Body of pancreas (tissue), 4 donors: ENCODE data around the gene TLL2. TPM values are rescaled to one million over a fixed set of nuclear protein-coding genes. Genes with fewer than 3 reads are reported as not detected.

Experiments
- ATAC-seq: fragments of 150-250 bp; one replicate; pipeline ENCODE4 v1.9.1; 2016
- DNase-seq, 4 donors: peaks; one replicate each; pipeline ENCODE4 v3.0.0-alpha.2; 2019
- H3K27ac ChIP-seq, 4 donors: fragments of 200-600 bp; sonication (generic); 1 replicate in 3 of 4; 2 replicates in 1 of 4; pipeline versions ENCODE4 v1.5.1 to v1.6.1; 2016 to 2019; ENCODE audit warnings: mild to moderate bottlenecking in 1 of 4, mixed read lengths in 1 of 4, moderate library complexity in 1 of 4
- H3K27me3 ChIP-seq, 2 donors: fragments of 200-600 bp; sonication (generic); one replicate each; pipeline ENCODE4 v1.6.0; 2016; ENCODE audit warnings: mild to moderate bottlenecking in 1 of 2
- H3K36me3 ChIP-seq, 2 donors: fragments of 200-600 bp; sonication (generic); replicated peaks in 1 of 2; 2 replicates each; pipeline ENCODE4 v1.5.1; 2016; ENCODE audit warnings: low read depth in 2 of 2; ENCODE audit not compliant: insufficient read depth in 1 of 2
- H3K4me1 ChIP-seq: fragments of 200-600 bp; sonication (generic); one replicate; pipeline ENCODE4 v1.6.0; 2016
- H3K4me3 ChIP-seq, 2 donors: fragments of 200-600 bp; sonication (generic); 1 replicate in 1 of 2; 2 replicates in 1 of 2; pipeline ENCODE4 v1.5.1; 2016 to 2019
- H3K9me3 ChIP-seq, 3 donors: fragments of 200-600 bp; sonication (generic); 1 replicate in 2 of 3; 2 replicates in 1 of 3; pipeline ENCODE4 v1.5.1; 2016
- POLR2A ChIP-seq, 3 donors: fragments of 450-650 bp; IDR thresholded peaks; one replicate each; pipeline ENCODE4 v1.6.1; 2016; ENCODE audit warnings: antibody characterized with exemption in 3 of 3, mild to moderate bottlenecking in 2 of 3
- WGBS, 2 donors: methylation state at CpG; one replicate each; pipeline ENCODE4 v1.1.5; 2017; 5-methylcytosine and 5-hydroxymethylcytosine counted together
- intact Hi-C: fragments of 100-400 bp; cut with DNase I; formaldehyde crosslinking; loops from one replicate; pipeline ENCODE4 v1.15.1; 2023
- total RNA-seq, 2 donors: library from RNA; depleted of rRNA; stranded (reverse); fragments of >200 nt; gene quantifications; one replicate each; pipeline ENCODE4 v1.1.0, GENCODE V29; 2016
- TF ChIP-seq, protein P1 (sequence below), 7 experiments: fragments of 450-650 bp in 4 of 7; fragments of 200-600 bp in 3 of 7; sonication (generic) in 3 of 7; IDR thresholded peaks; one replicate each; pipeline ENCODE4 v1.5.1; 2016 to 2019; ENCODE audit warnings: antibody characterized with exemption in 7 of 7

Gene TLL2
- total RNA-seq, 2 donors from 2014 or later = not detected

DNA sequence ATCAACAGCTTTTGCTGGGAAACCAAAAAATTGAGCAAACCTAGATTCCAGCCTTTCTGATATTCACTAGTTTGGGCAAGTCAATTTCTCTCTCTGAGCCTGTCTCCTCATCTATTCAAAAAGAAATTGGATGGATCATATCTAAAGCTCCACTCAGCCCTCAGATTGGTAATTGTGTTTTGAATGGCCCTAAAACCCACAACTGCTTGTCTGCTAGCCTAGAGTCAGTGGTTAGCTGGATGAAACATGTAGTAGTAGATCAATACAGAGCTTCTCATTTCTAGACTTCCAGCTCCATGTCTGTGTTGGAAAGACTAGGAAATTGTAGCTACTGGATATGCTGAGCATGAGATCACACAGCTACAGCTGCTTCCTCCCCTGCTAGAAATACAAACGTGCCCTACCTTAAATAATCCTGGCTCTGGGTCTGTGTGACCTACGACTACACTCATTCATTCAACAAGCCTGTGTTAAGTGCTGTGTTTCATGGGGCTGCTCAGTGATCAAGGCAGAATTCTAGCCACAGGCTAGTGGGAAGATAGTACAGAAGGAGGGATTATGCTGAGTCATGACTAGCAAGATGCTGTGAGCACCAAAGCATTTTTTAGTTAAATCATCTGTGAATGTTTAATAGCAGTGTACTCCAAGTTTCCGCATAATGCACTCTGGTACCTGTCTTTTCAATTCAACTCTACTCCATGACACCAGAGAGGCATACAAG lies 193.8 kb downstream of the TLL2 start:
- H3K36me3 ChIP-seq = no peaks in the 10 kb centered on the region
- DNase-seq = no peak
- TF ChIP-seq, protein P1, sequence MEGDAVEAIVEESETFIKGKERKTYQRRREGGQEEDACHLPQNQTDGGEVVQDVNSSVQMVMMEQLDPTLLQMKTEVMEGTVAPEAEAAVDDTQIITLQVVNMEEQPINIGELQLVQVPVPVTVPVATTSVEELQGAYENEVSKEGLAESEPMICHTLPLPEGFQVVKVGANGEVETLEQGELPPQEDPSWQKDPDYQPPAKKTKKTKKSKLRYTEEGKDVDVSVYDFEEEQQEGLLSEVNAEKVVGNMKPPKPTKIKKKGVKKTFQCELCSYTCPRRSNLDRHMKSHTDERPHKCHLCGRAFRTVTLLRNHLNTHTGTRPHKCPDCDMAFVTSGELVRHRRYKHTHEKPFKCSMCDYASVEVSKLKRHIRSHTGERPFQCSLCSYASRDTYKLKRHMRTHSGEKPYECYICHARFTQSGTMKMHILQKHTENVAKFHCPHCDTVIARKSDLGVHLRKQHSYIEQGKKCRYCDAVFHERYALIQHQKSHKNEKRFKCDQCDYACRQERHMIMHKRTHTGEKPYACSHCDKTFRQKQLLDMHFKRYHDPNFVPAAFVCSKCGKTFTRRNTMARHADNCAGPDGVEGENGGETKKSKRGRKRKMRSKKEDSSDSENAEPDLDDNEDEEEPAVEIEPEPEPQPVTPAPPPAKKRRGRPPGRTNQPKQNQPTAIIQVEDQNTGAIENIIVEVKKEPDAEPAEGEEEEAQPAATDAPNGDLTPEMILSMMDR (IDR thresholded peaks at IDR 0.05) = no peak
- no peak for TF ChIP-seq POLR2A (IDR thresholded peaks at IDR 0.05)
- intact Hi-C loops = no loop called here
- H3K27me3 ChIP-seq = no peaks in the 10 kb centered on the region
- WGBS, 2 donors = 16 to 29% methylated on average over 3 of the region's 3 CpGs
- H3K4me3 ChIP-seq = no peak overlapping the region
- H3K9me3 ChIP-seq = no peaks in the 10 kb centered on the region
- peak; percentile 33 for ATAC-seq
- H3K4me1 ChIP-seq = no peaks in the 10 kb centered on the region
- H3K27ac ChIP-seq = no peak overlapping the region

DNA sequence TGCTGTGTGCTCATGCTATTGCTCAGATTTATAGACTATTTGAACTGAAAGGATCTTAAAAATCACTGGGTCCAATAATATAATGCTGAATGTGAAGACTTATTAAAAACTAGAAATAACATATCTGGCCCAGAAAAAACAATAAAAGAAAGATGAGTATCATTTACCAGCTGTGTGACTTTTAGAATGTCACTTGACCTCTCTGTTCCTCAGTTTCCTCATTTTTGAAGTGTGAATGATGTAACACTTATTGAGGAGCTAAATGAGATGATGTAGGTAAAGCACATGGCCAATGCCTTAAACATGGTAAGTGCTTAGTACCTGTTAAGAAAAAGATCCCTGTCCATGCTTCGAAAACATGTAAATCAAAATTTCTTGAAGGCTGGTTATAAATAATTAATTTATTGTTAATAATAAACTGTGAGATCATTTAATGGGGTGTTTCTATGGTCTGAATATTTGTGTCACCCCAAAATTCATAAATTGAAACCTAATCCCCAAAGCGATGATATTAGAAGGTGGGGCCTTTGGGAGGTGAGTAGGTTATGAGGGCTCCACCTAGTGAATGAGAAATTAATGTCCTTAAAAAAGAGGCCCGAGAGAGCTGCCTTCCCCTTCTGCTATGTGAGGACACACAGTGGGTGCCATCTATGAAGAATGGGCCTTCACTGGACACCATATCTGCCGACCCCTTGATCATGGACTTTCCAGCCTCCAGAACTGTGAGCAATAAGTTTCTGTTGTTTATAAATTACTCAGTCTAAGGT lies 196.5 kb downstream of the TLL2 start:
- ATAC-seq (no peak), DNase-seq (no peak)
- TF ChIP-seq POLR2A (IDR thresholded peaks at IDR 0.05) = no peak
- TF ChIP-seq, protein P1 (IDR thresholded peaks at IDR 0.05) = no peak
- intact Hi-C loops = no loop called here
- Histone ChIP-seq H3K9me3 (no peaks in the 10 kb centered on the region), H3K4me1 (no peaks in the 10 kb centered on the region), H3K27me3 (no peaks in the 10 kb centered on the region), H3K4me3 (no peak overlapping the region), H3K36me3 (no peaks in the 10 kb centered on the region), H3K27ac (no peak overlapping the region)
- WGBS, 2 donors = 74 to 82% methylated on average over 4 of the region's 4 CpGs

Other genes with a start within 250 kb of the TLL2 start
- gene BLNK, start 242.4 kb downstream of the TLL2 start, total RNA-seq = 10 to 100 TPM; 13.5 to 55.4 TPM
- gene DNTT, start 209.5 kb downstream of the TLL2 start, total RNA-seq = not detected
- gene OPALIN, start 154.9 kb downstream of the TLL2 start, total RNA-seq = not detected
- gene TM9SF3, start 73.1 kb upstream of the TLL2 start, total RNA-seq = 10 to 100 TPM; 73.7 to 75.2 TPM
- gene PIK3AP1, start 206.6 kb upstream of the TLL2 start, total RNA-seq = 10 to 100 TPM; 28.0 to 37.2 TPM